CD14-positive monocyte (primary cell): Measurements from ENCODE around the gene CACNA1G. TPM values are rescaled to one million over a fixed set of nuclear protein-coding genes. Genes with fewer than 3 reads are reported as not detected.

ENCODE experiments used
- DNase-seq, 3 donors: peaks; one replicate each; pipeline ENCODE4 v3.0.0-alpha.2; 2011 to 2022
- H2AFZ ChIP-seq: 2 replicates; pipeline ENCODE4 v1.6.0; 2012; ENCODE audit warnings: mild to moderate bottlenecking, low read depth, low read length, inconsistent platforms; ENCODE audit not compliant: insufficient read depth, poor library complexity, severe bottlenecking
- H3K27ac ChIP-seq, 2 donors: 1 replicate in 1 of 2; 2 replicates in 1 of 2; pipeline ENCODE4 v1.5.1; 2012 to 2013; ENCODE audit warnings: low read length in 2 of 2, control low read depth in 1 of 2, inconsistent platforms in 1 of 2, low read depth in 1 of 2, mild to moderate bottlenecking in 1 of 2
- H3K27me3 ChIP-seq, 2 donors: one replicate each; pipeline versions ENCODE4 v1.6.0 to v1.6.1; 2011 to 2013; ENCODE audit warnings: low read length in 2 of 2; ENCODE audit not compliant: control insufficient read depth in 2 of 2, insufficient read depth in 2 of 2
- H3K36me3 ChIP-seq, 2 donors: replicated peaks in 1 of 2; 1 replicate in 1 of 2; 2 replicates in 1 of 2; pipeline versions ENCODE4 v1.5.1 to v1.6.1; 2012 to 2013; ENCODE audit warnings: low read length in 2 of 2, control low read depth in 1 of 2, inconsistent platforms in 1 of 2, mild to moderate bottlenecking in 1 of 2; ENCODE audit not compliant: insufficient read depth in 2 of 2, control insufficient read depth in 1 of 2
- H3K4me1 ChIP-seq, 2 donors: 1 replicate in 1 of 2; 2 replicates in 1 of 2; pipeline versions ENCODE4 v1.5.1 to v1.6.1; 2012 to 2013; ENCODE audit warnings: low read length in 2 of 2, control low read depth in 1 of 2, inconsistent platforms in 1 of 2, mild to moderate bottlenecking in 1 of 2, moderate library complexity in 1 of 2; ENCODE audit not compliant: insufficient read depth in 2 of 2, control insufficient read depth in 1 of 2
- H3K4me2 ChIP-seq: replicated peaks from 2 replicates; pipeline ENCODE3; 2012; ENCODE audit warnings: low read length, moderate library complexity, mild to moderate bottlenecking; ENCODE audit not compliant: poor library complexity, severe bottlenecking; ENCODE audit errors: extremely low read depth
- H3K4me3 ChIP-seq, 3 experiments: fragments of 200-600 bp in 1 of 3; sonication (generic) in 1 of 3; replicated peaks in 1 of 3; 1 replicate in 2 of 3; 2 replicates in 1 of 3; pipeline ENCODE4 v1.5.1; 2011 to 2013; ENCODE audit warnings: low read length in 3 of 3, mild to moderate bottlenecking in 3 of 3, control low read depth in 2 of 3, low read depth in 2 of 3, inconsistent platforms in 1 of 3, moderate library complexity in 1 of 3
- H3K79me2 ChIP-seq: 2 replicates; pipeline ENCODE4 v1.6.0; 2012; ENCODE audit warnings: mild to moderate bottlenecking, control low read depth, inconsistent platforms, low read length, moderate library complexity; ENCODE audit not compliant: insufficient read depth
- H3K9ac ChIP-seq: 2 replicates; pipeline ENCODE4 v1.6.0; 2017; ENCODE audit warnings: low read length, mild to moderate bottlenecking; ENCODE audit not compliant: insufficient read depth, poor library complexity, severe bottlenecking
- H3K9me3 ChIP-seq, 2 donors: replicated peaks in 1 of 2; 1 replicate in 1 of 2; 2 replicates in 1 of 2; pipeline versions ENCODE4 v1.5.1 to v1.6.1; 2012 to 2013; ENCODE audit warnings: low read length in 2 of 2, control low read depth in 1 of 2; ENCODE audit not compliant: control insufficient read depth in 1 of 2, insufficient read depth in 1 of 2
- H4K20me1 ChIP-seq: 2 replicates; pipeline ENCODE4 v1.6.0; 2012; ENCODE audit warnings: mild to moderate bottlenecking, low read length, control low read depth, moderate library complexity; ENCODE audit not compliant: insufficient read depth
- H3K27ac Mint-ChIP-seq, 7 donors: one replicate each; pipeline ENCODE4 v1.8.0; 2020; ENCODE audit warnings: mild to moderate bottlenecking in 7 of 7, mixed read lengths in 7 of 7, moderate library complexity in 6 of 7, inconsistent platforms in 2 of 7
- H3K27me3 Mint-ChIP-seq, 3 donors: one replicate each; pipeline ENCODE4 v1.8.0; 2021 to 2022; ENCODE audit warnings: low read depth in 3 of 3, mild to moderate bottlenecking in 3 of 3, mixed read lengths in 3 of 3, moderate library complexity in 3 of 3, inconsistent platforms in 1 of 3
- H3K36me3 Mint-ChIP-seq, 2 donors: one replicate each; pipeline ENCODE4 v1.8.0; 2020; ENCODE audit warnings: mixed read lengths in 2 of 2, inconsistent platforms in 1 of 2, mild to moderate bottlenecking in 1 of 2
- H3K4me1 Mint-ChIP-seq: one replicate; pipeline ENCODE4 v1.8.0; 2020; ENCODE audit warnings: mild to moderate bottlenecking, mixed read lengths
- H3K4me3 Mint-ChIP-seq, 2 donors: one replicate each; pipeline ENCODE4 v1.8.0; 2020; ENCODE audit warnings: mild to moderate bottlenecking in 2 of 2, mixed read lengths in 2 of 2, moderate library complexity in 1 of 2
- H3K9me3 Mint-ChIP-seq, 7 donors: one replicate each; pipeline ENCODE4 v1.8.0; 2020 to 2022; ENCODE audit warnings: mixed read lengths in 7 of 7, mild to moderate bottlenecking in 6 of 7, moderate library complexity in 6 of 7, inconsistent platforms in 2 of 7
- CTCF ChIP-seq: fragments of 200-600 bp; IDR thresholded peaks from one replicate; pipeline ENCODE4 v1.8.0; 2022; ENCODE audit warnings: antibody characterized with exemption, mild to moderate bottlenecking
- WGBS: methylation state at CpG from one replicate; pipeline ENCODE4 v1.1.5; 2013; ENCODE audit warnings: missing lambda C conversion rate; ENCODE audit not compliant: insufficient coverage; 5-methylcytosine and 5-hydroxymethylcytosine counted together
- intact Hi-C, 2 donors: fragments of 100-400 bp; cut with micrococcal nuclease; formaldehyde crosslinking; loops; one replicate each; pipeline versions ENCODE4 v1.15.0 to v1.15.1; 2023
- polyA plus RNA-seq, 3 donors: library from polyadenylated mRNA; depleted of rRNA in 1 of 3; unstranded in 2 of 3; stranded (reverse) in 1 of 3; fragments of 300-500 nt in 2 of 3; fragments of >200 nt in 1 of 3; fragmentation: Illumina TruSeq in 2 of 3; gene quantifications; 1 replicate in 2 of 3; 2 replicates in 1 of 3; pipeline ENCODE4 v1.2.3, GENCODE V29; 2012 to 2021

The CACNA1G gene
- polyA plus RNA-seq, 3 donors: 0.03 TPM; not detected in 2

GRCh38 chr17:50634915-50635731 lies 74.6 kb downstream of the CACNA1G start:
- intact Hi-C loops: no loop called here
- WGBS: 3% methylated on average over 49 of the region's 52 CpGs
- peak overlapping the region; percentile 59 for H3K9ac ChIP-seq
- no peak for DNase-seq
- Mint-ChIP-seq H3K4me3 (peak overlapping the region; percentile 59 to 81), H3K27ac (no peak overlapping the region), H3K4me1 (peaks cover 55% of the 10 kb centered on the region), H3K9me3 (peaks cover 0 to 9% (median 0%) of the 10 kb centered on the region in 7 donors), H3K27me3 (peaks cover 52 to 78% (median 57%) of the 10 kb centered on the region in 3 donors), H3K36me3 (peaks cover 12 to 15% of the 10 kb centered on the region in 2 donors)
- peak overlapping the region; percentile 76 for H3K4me2 ChIP-seq
- TF ChIP-seq CTCF: no peak
- H3K36me3 ChIP-seq: no peaks in the 10 kb centered on the region
- peak overlapping the region in 1 of 2 donors; percentile 63 for H3K27ac ChIP-seq
- peak overlapping the region; percentile 35 to 80 (median 40) for H3K4me3 ChIP-seq
- H4K20me1 ChIP-seq: peaks cover 17% of the 10 kb centered on the region
- peaks cover 32 to 56% of the 10 kb centered on the region in 2 donors for H3K4me1 ChIP-seq
- peak overlapping the region; percentile 75 for H2AFZ ChIP-seq
- H3K9me3 ChIP-seq: no peaks in the 10 kb centered on the region
- peaks cover 2 to 60% of the 10 kb centered on the region in 2 donors for H3K27me3 ChIP-seq
- H3K79me2 ChIP-seq: no peaks in the 10 kb centered on the region

GRCh38 chr17:50635732-50635981 lies 75.1 kb downstream of the CACNA1G start:
- H3K4me1 Mint-ChIP-seq: peaks cover 61% of the 10 kb centered on the region
- Histone ChIP-seq H3K27ac (no peak overlapping the region), H3K9ac (peak overlapping the region; percentile 59), H3K4me3 (peak overlapping the region in 2 of 3 experiments; percentile 40 to 80), H3K79me2 (no peaks in the 10 kb centered on the region), H3K36me3 (no peaks in the 10 kb centered on the region), H2AFZ (no peak overlapping the region), H4K20me1 (peaks cover 17% of the 10 kb centered on the region), H3K4me1 (peaks cover 37 to 61% of the 10 kb centered on the region in 2 donors), H3K4me2 (peak overlapping the region; percentile 76), H3K27me3 (peaks cover 2 to 60% of the 10 kb centered on the region in 2 donors), H3K9me3 (no peaks in the 10 kb centered on the region)
- TF ChIP-seq CTCF: no peak
- DNase-seq: no peak
- 100% methylated on average over 1 of the region's 3 CpGs for WGBS
- H3K36me3 Mint-ChIP-seq: peaks cover 12 to 15% of the 10 kb centered on the region in 2 donors
- H3K27me3 Mint-ChIP-seq: peaks cover 49 to 74% (median 55%) of the 10 kb centered on the region in 3 donors
- intact Hi-C loops: no loop called here
- H3K27ac Mint-ChIP-seq: no peak overlapping the region
- H3K9me3 Mint-ChIP-seq: peaks cover 0 to 11% (median 0%) of the 10 kb centered on the region in 7 donors
- peak overlapping the region; percentile 40 to 81 for H3K4me3 Mint-ChIP-seq
